ENCODE data around the gene TNKS2. TPM values are rescaled to one million over a fixed set of nuclear protein-coding genes. Genes with fewer than 3 reads are reported as not detected.

Gene TNKS2
- total and polyA plus RNA-seq, 2 of the 13 experiments (the other 11 are each of a cell fraction or from before 2014, with no cell fraction given) = 15.2 to 19.4 TPM

GRCh38 chr10:91797874-91798648 lies at the start of gene TNKS2 (continued):
- TF ChIP-seq GLMP (CRISPR knock-in tag; IDR thresholded peaks at IDR 0.05; ENCODE audit: borderline replicate concordance) (no peak), ZNF512 (CRISPR knock-in tag; IDR thresholded peaks at IDR 0.05) (no peak), ZNF790 (CRISPR knock-in tag; IDR thresholded peaks at IDR 0.05; ENCODE audit: borderline replicate concordance) (peak; percentile 58; the same call in 1 of the 2 replicates), HOMEZ (CRISPR knock-in tag; IDR thresholded peaks at IDR 0.05; ENCODE audit: low read depth) (peak; percentile 28), MEIS1 (CRISPR knock-in tag; IDR thresholded peaks at IDR 0.05; ENCODE audit: borderline replicate concordance) (no peak), CEBPG (CRISPR knock-in tag; IDR thresholded peaks at IDR 0.05) (0 out of 2 replicates have a peak, but pooled peaks have one; percentile 17), POGZ (CRISPR knock-in tag; IDR thresholded peaks at IDR 0.05) (peak; percentile 87), ZNF784 (CRISPR knock-in tag; IDR thresholded peaks at IDR 0.05; ENCODE audit: borderline replicate concordance) (peak; percentile 94), ZNF224 (CRISPR knock-in tag; IDR thresholded peaks at IDR 0.05) (0 out of 2 replicates have a peak, but pooled peaks have one; percentile 28), ZNF580 (CRISPR knock-in tag; IDR thresholded peaks at IDR 0.05; ENCODE audit: borderline replicate concordance, low read depth) (peak; percentile 78; the same call in 1 of the 2 replicates), ZNF256 (CRISPR knock-in tag; conservative IDR thresholded peaks at IDR 0.05) (no peak), FOXO4 (CRISPR knock-in tag; conservative IDR thresholded peaks at IDR 0.05) (no peak), ZNF264 (CRISPR knock-in tag; IDR thresholded peaks at IDR 0.05) (peak; percentile 48; the same call in 1 of the 2 replicates), ZNF546 (CRISPR knock-in tag; conservative IDR thresholded peaks at IDR 0.05) (peak; percentile 92; the same call in 1 of the 2 replicates), BRCA1 (CRISPR knock-in tag; IDR thresholded peaks at IDR 0.05) (no peak; the same call in 1 of the 2 replicates), ZNF761 (CRISPR knock-in tag; conservative IDR thresholded peaks at IDR 0.05) (peak; percentile 93), GPN1 (CRISPR knock-in tag; IDR thresholded peaks at IDR 0.05; ENCODE audit: borderline replicate concordance) (no peak), ZNF564 (CRISPR knock-in tag; IDR thresholded peaks at IDR 0.05) (peak; percentile 33; the same call in 1 of the 2 replicates), SIX4 (CRISPR knock-in tag; IDR thresholded peaks at IDR 0.05) (no peak)
